Measurements from ENCODE around the gene OAS2. TPM values are rescaled to one million over a fixed set of nuclear protein-coding genes. Genes with fewer than 3 reads are reported as not detected.

OAS2 gene
- total and polyA plus RNA-seq, 2 donors (not counting 1 experiment from before 2014, with no cell fraction given), result 31.6 to 59.3 TPM

DNA sequence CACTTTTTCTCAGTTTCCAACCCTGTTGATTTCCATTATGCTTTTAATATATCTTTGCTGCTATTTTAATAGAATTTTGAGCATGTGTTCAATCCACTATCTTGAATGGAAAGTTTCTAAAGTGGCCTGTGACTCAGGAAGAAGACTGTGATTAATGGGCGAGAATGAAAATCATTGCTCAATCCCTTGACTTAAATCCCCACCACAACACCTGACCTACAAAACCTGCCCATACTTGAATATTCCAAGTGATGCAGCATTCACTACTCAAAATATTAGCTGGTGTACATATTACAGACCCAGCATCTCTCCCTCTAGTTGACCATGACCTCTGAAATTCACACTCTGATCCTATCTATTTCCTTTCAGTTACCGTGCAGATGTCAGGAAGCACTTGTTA lies 41.4 kb upstream of the OAS2 start:
- TF ChIP-seq EZH2 (IDR thresholded peaks at IDR 0.05; ENCODE audit: borderline replicate concordance, insufficient read depth, low read depth, low read length, poor library complexity, severe bottlenecking), result no peak
- TF ChIP-seq, protein P1, sequence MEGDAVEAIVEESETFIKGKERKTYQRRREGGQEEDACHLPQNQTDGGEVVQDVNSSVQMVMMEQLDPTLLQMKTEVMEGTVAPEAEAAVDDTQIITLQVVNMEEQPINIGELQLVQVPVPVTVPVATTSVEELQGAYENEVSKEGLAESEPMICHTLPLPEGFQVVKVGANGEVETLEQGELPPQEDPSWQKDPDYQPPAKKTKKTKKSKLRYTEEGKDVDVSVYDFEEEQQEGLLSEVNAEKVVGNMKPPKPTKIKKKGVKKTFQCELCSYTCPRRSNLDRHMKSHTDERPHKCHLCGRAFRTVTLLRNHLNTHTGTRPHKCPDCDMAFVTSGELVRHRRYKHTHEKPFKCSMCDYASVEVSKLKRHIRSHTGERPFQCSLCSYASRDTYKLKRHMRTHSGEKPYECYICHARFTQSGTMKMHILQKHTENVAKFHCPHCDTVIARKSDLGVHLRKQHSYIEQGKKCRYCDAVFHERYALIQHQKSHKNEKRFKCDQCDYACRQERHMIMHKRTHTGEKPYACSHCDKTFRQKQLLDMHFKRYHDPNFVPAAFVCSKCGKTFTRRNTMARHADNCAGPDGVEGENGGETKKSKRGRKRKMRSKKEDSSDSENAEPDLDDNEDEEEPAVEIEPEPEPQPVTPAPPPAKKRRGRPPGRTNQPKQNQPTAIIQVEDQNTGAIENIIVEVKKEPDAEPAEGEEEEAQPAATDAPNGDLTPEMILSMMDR (IDR thresholded peaks at IDR 0.05), result no peak
- Histone ChIP-seq H3K36me3 (replicated peaks in 1 of 2; ENCODE audit: control extremely low read depth in 1 of 2, control insufficient read depth in 1 of 2, extremely low read depth in 1 of 2, insufficient read depth in 2 of 2, low read length in 1 of 2) (no peaks in the 10 kb centered on the region), H3K27ac (ENCODE audit: low read length in 2 of 2) (peak overlapping the region in 1 of 2 donors; percentile 59), H4K20me1 (ENCODE audit: control insufficient read depth, insufficient read depth, low read length, poor library complexity, severe bottlenecking) (no peaks in the 10 kb centered on the region), H3K9ac (ENCODE audit: low read length) (no peak overlapping the region), H2AFZ (ENCODE audit: insufficient read depth, low read depth, low read length, poor library complexity, severe bottlenecking) (no peak overlapping the region), H3K79me2 (ENCODE audit: control insufficient read depth, insufficient read depth, low read length) (peaks cover 10% of the 10 kb centered on the region), H3K4me3 (ENCODE audit: control extremely low read depth in 1 of 5, extremely low read depth in 1 of 5, insufficient read depth in 1 of 5, low read depth in 2 of 5, low read length in 4 of 5) (no peak overlapping the region), H3K4me1 (ENCODE audit: control insufficient read depth in 2 of 2, insufficient read depth in 2 of 2, low read length in 2 of 2) (peaks cover 25 to 26% of the 10 kb centered on the region in 2 donors), H3K9me3 (ENCODE audit: control extremely low read depth in 1 of 3, control insufficient read depth in 2 of 3, insufficient read depth in 1 of 3, low read length in 2 of 3) (no peaks in the 10 kb centered on the region), H3K4me2 (replicated peaks; ENCODE audit: low read depth, low read length, poor library complexity, severe bottlenecking) (no peak overlapping the region), H3K27me3 (replicated peaks in 1 of 4; ENCODE audit: control extremely low read depth in 1 of 4, control insufficient read depth in 3 of 4, insufficient read depth in 4 of 4, low read length in 3 of 4) (no peaks in the 10 kb centered on the region)
- CTCF ChIA-PET, result interaction anchor here (0.6 kb wide), 1 partner anchor 37 kb away, joined by 3 read pairs; no protein-coding TSS in a partner anchor
- no peak for DNase-seq
- peak overlapping the region; percentile 53 for H3K27ac Mint-ChIP-seq
- no peaks in the 10 kb centered on the region for H3K9me3 Mint-ChIP-seq (ENCODE audit: insufficient read depth)
- intact Hi-C loops (cut with micrococcal nuclease), result no loop called here
- peaks cover 28% of the 10 kb centered on the region for H3K4me1 Mint-ChIP-seq
- WGBS (ENCODE audit: insufficient coverage), result no CpG with 5 or more reads among the region's 2 CpGs
- POLR2A ChIA-PET, result no interaction called here
- no peaks in the 10 kb centered on the region for H3K27me3 Mint-ChIP-seq
- no peak for ATAC-seq (ENCODE audit: low read depth)
- peak overlapping the region; percentile 30 for H3K4me3 Mint-ChIP-seq
